AG09319 (cell line): ENCODE measurements around the gene MYLK.

Experiments
- DNase-seq: peaks from one replicate; pipeline ENCODE4 v3.0.0-alpha.2; 2010; ENCODE audit warnings: low read depth; ENCODE audit errors: extremely low read depth
- TF ChIP-seq, protein P1 (sequence below): IDR thresholded peaks from 2 replicates; pipeline ENCODE4 v1.5.1; 2011; ENCODE audit warnings: low read depth, mild to moderate bottlenecking, inconsistent platforms, low read length, moderate library complexity

The MYLK gene

DNA sequence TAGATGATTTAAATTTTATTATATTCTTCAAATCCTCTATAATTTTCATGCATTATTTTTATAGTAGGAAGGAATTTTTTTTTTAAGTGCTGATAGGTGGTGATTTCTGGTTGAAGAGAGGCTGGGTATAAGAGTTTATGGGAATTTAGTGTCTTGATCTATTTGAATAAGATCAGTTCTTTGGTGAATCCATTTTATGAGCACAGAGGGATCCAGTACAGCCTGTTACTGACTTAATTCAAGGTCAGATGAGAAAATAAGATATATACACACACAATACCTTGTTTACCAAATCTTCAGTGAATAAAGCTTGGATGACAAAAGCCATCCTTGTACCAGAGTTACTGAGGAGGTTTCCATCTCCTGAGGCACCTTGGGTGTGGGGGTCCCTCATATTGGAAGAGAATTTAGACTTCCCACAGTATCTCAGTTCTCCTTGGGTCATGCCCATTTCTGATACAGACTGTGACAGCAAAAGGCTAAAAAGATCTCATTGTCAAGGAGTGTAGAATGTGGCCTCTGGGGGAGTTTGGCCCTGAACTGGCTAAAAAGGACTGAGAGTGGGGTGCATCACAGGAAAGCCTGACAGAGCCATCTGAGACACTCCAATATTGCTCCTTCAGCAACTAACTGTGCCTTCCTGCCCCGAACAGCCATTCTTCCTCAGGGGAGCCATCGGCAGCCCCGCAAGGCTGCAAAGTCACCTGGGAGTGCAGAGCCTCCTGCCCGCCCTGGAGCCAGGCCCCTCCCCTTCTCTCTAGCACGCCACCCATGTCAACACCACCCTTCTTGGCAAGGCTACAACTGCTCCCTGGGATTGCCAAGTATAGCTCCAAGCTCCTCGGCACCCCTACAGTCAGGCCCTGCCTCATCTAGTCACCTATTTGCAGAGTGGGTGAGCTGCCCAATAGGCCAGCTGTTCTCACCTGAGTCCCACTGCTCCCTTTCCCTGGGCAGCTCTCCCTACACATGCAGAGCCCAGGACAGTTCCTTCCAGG, 256.2 kb downstream of the MYLK start:
- DNase-seq: no peak
- TF ChIP-seq, protein P1, sequence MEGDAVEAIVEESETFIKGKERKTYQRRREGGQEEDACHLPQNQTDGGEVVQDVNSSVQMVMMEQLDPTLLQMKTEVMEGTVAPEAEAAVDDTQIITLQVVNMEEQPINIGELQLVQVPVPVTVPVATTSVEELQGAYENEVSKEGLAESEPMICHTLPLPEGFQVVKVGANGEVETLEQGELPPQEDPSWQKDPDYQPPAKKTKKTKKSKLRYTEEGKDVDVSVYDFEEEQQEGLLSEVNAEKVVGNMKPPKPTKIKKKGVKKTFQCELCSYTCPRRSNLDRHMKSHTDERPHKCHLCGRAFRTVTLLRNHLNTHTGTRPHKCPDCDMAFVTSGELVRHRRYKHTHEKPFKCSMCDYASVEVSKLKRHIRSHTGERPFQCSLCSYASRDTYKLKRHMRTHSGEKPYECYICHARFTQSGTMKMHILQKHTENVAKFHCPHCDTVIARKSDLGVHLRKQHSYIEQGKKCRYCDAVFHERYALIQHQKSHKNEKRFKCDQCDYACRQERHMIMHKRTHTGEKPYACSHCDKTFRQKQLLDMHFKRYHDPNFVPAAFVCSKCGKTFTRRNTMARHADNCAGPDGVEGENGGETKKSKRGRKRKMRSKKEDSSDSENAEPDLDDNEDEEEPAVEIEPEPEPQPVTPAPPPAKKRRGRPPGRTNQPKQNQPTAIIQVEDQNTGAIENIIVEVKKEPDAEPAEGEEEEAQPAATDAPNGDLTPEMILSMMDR: no peak

DNA sequence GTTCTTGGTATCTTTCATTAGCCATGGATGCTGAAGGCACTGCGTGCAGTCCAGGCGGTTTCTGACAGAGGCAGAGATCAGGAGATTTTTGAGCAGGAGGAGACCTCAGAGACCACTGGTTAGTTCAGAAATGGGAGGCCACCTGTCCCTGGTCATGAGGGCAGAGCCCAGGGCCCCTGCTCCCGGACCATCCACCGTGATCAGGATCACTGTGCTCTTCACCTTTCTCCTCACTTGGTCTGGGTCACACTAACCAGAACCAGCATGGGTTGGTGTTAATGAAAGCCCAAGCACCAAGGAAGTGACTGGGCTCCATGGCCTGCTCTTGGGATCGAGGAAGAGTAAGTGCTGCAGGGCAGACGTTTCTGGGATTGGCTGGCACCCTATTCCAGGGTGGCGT, 257.3 kb downstream of the MYLK start:
- TF ChIP-seq, protein P1: no peak
- DNase-seq: no peak

DNA sequence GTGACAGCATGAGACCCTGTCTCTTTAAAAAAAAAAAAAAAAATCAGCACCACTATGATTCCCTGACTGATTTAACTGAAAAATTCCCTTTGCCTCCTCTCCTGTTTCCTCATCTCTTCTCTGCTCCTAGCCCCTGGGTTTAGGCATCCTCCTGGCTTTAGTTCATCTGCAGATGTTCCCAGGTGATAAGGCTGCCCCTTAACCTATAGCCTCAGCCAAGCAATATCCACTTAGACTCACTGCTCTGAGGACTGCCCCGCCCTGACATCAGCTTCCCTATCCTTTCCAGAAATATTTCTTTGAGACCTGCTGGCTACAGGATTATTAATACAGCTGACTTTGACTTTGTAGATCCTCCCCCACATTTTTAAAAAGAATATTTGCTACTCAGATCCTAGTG, 259.8 kb downstream of the MYLK start:
- TF ChIP-seq, protein P1: no peak
- DNase-seq: no peak

DNA sequence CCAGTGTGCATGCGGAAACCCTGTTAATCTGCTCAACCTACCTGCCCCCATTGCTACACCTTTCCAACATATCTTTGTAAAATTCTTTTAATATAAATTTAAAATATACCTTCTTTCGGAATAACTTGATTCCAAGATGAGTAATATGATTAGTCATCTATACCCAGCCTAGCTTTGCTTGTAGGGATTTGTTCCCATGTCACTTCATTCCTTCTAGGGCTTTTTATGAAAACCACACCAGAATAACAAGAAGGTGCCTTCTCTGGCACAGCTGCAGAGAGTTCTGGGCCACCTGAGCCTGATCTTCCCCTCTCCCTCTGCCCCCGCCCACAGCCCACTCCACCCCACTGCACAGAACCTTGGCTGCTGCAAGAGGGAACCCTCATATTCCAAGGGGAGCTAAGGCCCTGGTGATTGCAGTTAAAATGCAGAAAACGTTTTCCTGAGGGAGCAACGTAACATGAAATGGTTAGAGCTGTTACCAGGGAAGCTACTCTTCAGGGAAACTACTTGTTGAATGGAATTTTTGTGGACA, 260.7 kb downstream of the MYLK start:
- TF ChIP-seq, protein P1: no peak
- DNase-seq: no peak

DNA sequence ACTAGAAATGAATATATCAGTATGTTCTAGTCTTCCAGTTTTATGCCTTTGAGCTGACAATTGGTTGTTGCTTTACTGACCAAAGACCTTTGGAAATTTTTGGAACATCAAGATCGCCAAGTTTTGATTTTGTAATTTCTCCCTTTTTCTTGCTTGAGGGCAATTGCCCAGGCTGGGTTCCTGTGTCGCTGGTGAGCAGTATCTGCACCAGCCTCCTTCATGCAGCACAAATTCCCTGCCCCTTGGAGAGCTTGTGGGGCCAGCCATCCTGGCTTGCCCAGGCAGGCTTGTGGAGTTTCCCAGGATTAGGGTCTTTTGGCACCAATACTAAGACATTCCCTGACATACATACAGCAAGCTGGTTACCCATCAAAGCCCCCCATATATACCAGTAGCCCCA, 261.4 kb downstream of the MYLK start:
- TF ChIP-seq, protein P1: no peak
- DNase-seq: no peak

DNA sequence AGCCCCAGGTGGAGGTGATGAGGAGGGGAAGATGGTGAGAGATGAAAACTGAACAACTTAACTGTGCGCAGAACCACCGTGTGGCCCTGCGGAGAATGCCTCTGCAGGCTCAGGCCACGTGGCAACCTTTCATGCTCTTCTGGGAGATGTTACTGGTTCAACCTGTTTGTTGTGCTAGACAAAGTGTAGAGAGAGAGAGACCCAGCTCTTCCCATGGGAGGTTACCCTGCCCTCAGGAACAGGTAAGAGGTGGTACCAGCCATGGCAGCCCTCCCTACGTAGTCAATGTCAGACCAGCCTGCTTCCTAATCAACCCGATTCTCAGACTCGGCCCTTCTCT, 262.3 kb downstream of the MYLK start:
- no peak for DNase-seq
- TF ChIP-seq, protein P1: no peak

DNA sequence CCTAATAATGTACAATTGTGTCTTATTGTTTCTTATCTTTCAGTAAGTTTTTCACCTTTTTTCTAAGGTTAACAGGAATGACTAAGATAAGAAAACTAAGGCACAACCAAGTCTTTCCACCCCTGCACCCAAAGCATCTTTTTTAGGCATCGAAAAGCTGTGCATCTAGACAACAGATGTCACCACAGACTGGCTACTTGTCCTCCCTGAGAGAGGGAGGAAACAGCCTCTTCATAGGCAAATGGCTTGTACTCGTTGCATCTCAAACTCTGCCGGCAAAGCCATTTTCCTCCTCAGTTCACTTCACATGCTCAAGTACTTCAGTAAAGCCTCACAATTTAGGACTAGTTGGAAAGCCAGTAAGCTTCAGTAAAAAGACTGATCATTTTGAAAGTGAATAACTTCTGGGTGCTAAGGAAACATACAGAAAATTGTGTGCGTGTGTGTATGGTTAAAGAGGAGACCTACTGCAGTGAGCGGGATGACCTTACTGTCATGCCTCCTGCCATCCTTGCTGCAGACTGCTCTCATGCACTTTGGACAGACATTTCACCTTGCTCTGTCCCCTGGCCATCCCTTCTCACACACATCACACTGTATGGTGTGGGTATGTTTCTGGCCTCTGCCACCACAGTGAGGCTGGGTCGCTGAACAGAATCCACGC, 262.8 kb downstream of the MYLK start:
- TF ChIP-seq, protein P1: no peak
- DNase-seq: no peak
